GM10266 (cell line): ENCODE results near the gene THNSL1.

Experiments
- DNase-seq: peaks from one replicate; pipeline ENCODE4 v3.0.0; 2012; ENCODE audit errors: extremely low spot score
- CTCF ChIP-seq: IDR thresholded peaks from 2 replicates; pipeline ENCODE4 v1.5.1; 2012; ENCODE audit warnings: mild to moderate bottlenecking, low read depth; ENCODE audit not compliant: control insufficient read depth, insufficient read depth; ENCODE audit errors: missing control alignments

The THNSL1 gene

GRCh38 chr10:25014579-25014978 is 1.8 kb upstream of the THNSL1 start:
- no peak for TF ChIP-seq CTCF
- no peak for DNase-seq

- TF ChIP-seq CTCF = no peak
- DNase-seq = peak; percentile 78
Measured at GRCh38 chr10:25015828-25016375, 510 bp upstream of the THNSL1 start, which contains the start of gene ENKUR. TSS of gene ENKUR (minus strand) at chr10:25016158. CDS start at chr10:25015936, 222 bp downstream.

- peak; percentile 24 for DNase-seq
- TF ChIP-seq CTCF = no peak
Measured at GRCh38 chr10:25017154-25017590, 760 bp downstream of the THNSL1 start.

GRCh38 chr10:25017661-25018060 is 1.2 kb downstream of the THNSL1 start:
- DNase-seq = no peak
- TF ChIP-seq CTCF = no peak

GRCh38 chr10:25018703-25019102 is 2.3 kb downstream of the THNSL1 start:
- no peak for DNase-seq
- no peak for TF ChIP-seq CTCF

GRCh38 chr10:25023278-25023677 is 6.9 kb downstream of the THNSL1 start:
- no peak for TF ChIP-seq CTCF
- no peak for DNase-seq

- TF ChIP-seq CTCF = no peak
- DNase-seq = no peak
Measured at GRCh38 chr10:25024528-25024927, 8.1 kb downstream of the THNSL1 start.
